ENCODE results near the gene PRXL2B.
A peak's percentile ranks its signal among the peaks of the same experiment; 100 is the strongest.
"Not testable (repeated sequence)": the region's sequence is repeated elsewhere in the genome, so short reads cannot be mapped to it uniquely, and the experiment has no call there.

Gene PRXL2B, protein sequence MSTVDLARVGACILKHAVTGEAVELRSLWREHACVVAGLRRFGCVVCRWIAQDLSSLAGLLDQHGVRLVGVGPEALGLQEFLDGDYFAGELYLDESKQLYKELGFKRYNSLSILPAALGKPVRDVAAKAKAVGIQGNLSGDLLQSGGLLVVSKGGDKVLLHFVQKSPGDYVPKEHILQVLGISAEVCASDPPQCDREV

GRCh38 chr1:2586154-2587070, at the start of gene PRXL2B:
PRXL2B (plus strand) TSS chr1:2586777; CDS start chr1:2586886, 109 bp downstream.
- peak; percentile 96 for DNase-seq

GRCh38 chr1:2537784-2538115, 48.8 kb upstream of the PRXL2B start:
- no peak for DNase-seq

DNA sequence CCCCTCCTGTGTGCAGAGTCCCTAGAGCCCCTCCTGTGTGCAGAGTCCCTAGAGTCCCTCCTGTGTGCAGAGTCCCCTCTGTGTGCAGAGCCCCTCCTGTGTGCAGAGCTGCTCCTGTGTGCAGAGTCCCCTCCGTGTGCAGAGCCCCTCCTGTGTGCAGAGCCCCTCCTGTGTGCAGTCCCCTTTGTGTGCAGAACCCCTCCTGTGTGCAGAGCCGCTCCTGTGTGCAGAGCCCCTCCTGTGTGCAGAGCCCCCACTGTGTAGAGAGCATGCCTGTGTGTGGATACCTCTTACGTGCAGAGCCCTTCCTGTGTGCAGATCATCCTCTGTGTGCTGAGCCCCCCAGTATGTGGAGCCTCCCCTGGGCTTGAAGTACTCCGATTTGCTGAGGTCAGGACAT, 48.2 kb upstream of the PRXL2B start:
- no peak for DNase-seq

DNA sequence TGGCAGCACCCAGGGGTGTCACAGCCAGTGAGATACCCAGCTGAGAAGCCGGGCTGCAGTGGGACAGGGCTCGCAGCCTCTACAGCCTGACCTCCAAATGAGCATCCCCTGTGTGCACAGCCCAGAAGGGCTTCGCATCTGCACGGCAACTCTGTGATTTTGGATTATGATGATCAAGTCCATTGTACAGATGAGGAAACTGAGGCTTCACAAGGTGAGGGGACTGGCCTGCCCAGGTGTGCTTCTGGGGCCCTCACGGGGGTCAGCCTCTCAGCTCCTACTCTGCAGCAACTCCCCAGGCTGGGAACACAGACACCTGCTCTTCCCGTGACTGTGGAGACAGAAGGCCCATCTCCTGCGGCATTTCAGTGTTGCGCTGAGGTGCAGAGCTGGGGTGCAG, 47.7 kb upstream of the PRXL2B start:
- DNase-seq, result no peak

DNA sequence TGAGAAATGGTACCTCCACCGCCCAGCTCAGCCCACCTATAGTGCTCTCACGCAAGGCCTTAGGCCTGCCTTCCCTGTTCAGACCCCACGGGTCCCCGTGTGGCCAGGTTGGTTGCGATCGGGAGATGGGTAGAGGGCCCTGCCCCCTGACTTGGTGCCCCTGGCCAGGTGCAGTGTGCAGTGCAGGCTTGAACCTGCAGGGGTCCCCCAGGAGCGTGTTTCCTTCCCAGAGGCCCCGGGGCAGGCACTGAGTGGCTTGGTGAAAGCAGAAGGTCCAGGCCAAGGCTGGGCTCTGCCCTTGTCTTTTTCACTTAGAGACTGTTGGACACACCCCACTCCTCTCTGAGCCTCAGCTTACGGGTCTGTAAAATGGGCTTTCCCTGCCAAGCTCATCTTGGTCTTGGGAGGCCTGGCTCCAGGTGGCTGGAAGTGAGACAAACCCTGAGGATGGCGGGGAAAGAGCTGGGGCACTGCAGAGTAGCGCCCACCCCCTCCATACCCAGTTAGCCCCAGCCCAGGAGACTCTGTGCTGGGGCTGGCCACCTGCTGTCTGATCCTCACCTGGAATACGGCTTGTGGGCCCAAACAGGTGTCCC, 47.2 kb upstream of the PRXL2B start:
- no peak for DNase-seq

- DNase-seq, result no peak
Observed at GRCh38 chr1:2540816-2541492, 45.6 kb upstream of the PRXL2B start.

GRCh38 chr1:2541619-2542245, 44.8 kb upstream of the PRXL2B start:
- DNase-seq, result no peak

GRCh38 chr1:2542246-2542915, 44.2 kb upstream of the PRXL2B start:
- DNase-seq, result no peak

DNA sequence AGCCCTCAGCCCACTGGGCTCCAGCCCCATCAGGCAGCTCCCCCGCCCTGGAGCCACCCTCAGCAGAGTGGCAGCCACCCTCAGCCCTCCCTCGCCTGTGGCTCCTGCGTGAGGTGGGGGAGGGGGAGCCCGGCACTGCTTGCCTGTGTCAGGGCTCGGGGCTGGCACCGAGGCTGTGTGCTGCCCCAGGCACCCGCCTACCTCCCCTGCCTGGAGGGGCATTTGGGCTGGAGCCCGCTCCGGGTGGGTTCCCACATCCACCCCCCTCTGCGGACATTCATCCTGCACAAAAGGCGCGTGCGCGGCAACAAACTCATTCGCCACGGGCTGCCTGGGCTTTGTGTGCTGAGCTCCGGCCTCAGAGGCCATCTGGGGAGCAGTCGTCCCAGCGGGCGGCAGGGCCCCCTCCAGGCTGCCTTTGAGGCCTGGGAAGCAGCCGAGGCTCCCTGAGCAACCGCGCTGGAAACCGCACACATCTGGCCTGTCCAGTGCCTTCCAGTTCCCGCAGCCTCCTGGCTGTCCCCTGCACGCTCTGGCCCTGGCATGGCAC, 43.0 kb upstream of the PRXL2B start:
- DNase-seq, result no peak

DNA sequence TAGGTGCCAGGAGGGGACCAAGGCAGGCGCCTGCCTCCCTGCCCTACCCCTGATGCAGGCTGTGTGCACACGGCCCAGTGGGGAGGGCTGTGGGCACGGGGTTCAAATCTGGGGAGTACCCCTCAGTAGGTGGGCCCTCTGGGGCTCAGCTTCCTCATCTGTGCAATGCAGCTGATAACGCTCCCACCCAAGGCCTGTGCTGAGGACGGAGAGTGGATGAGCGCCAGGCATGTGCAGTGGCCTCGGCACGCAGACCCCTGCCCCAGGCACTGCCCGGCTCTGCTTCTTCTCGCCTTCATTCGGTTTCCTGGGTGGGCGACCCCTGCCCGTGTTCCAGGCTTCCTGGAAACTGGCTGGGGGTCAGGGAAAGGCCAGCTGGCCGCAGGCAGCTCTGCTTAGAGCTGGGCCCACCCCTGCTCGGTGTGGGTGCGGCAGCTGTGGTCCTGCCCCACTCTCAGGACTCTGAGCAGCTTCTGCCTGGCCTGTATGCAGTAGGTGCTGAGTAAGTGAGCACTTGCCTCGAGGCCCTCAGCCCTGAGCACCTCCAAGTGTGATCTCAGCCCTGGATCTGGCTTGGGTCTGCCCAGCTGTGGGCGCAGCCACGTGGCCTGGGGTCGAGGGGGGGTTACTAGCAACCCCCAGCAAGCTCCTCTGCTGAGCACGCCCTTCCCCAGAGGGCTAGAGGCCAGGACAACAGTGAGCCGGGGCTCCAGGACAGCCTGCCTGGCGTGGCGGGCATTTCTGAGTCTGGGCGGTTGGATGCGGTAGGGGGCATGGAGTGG, 42.3 kb upstream of the PRXL2B start:
- DNase-seq, result no peak

DNA sequence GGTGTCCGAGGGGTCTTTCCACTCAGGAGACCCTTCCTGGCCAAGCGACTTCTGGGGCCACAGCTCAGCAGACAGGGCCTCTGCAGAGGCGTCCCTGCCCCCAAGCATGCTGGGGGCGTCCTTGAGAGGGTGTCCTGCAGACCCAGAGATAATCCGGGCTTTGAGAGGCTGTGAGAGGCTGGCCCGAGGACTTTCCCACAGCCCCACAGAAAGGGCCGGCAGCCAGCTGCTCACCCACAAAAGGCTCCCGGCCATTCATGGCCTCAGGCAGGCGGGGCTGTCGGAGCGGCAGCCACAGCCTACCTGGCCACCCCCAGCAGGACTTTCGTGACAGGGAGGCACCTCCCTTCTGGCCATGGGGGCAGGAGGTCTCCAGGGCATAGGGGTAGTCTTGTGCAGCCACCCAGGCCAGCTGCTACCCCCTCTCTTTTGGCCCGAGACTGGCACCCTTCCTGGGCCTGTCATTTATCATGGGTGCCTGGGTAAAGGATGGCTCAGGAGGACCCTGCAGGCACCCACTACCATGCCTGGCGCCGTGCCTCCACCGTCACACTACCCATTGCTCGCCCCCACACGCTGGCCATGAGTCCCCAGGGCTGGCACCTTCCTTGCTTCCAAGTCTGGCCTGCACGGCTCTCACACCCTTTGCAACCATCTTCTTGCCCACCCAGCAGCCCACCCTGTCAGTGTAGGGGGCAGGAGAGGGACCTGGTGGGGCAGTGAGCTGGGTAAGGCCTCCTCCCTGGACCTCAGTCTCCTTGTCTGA, 41.5 kb upstream of the PRXL2B start:
- DNase-seq, result no peak

GRCh38 chr1:2545754-2546514, 40.6 kb upstream of the PRXL2B start:
- DNase-seq, result no peak

DNA sequence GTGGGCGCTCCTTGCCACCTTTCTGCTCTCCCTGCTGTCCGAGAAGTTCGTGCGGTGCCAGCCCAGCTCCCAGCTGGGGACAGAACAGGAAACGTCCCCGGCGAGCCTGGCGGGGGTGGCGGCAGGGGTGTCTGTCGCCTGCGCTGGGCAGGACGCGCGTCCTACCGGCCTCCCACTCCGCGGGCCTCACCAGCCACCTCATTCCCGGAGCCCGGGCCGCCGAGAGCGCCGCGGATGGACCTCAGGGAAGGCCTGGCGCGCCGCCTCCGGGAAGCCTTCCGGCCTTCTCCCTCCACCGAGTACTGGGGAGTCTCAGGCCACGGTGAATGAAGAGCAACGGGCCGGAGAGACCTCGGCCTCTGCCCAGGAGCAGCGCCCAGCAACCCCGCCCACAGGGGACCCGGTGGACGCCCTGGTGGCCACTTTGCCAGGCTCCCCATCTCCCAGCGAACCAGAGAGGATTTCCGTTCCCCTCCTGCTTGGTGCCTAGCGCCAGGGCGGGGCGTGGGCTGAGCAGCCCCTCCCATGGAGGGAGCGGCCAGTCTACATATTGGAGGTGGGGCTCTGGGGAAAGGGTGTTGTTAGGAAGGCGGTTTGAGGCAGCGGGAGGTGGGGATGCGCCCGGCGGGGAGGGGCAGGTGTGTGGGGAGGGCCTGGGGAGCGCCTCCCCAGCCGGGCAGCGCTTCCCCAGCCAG, 39.9 kb upstream of the PRXL2B start:
- no peak for DNase-seq

GRCh38 chr1:2547210-2548067, 39.1 kb upstream of the PRXL2B start:
- DNase-seq, result no peak

GRCh38 chr1:2548068-2548589, 38.4 kb upstream of the PRXL2B start:
- DNase-seq, result no peak

DNA sequence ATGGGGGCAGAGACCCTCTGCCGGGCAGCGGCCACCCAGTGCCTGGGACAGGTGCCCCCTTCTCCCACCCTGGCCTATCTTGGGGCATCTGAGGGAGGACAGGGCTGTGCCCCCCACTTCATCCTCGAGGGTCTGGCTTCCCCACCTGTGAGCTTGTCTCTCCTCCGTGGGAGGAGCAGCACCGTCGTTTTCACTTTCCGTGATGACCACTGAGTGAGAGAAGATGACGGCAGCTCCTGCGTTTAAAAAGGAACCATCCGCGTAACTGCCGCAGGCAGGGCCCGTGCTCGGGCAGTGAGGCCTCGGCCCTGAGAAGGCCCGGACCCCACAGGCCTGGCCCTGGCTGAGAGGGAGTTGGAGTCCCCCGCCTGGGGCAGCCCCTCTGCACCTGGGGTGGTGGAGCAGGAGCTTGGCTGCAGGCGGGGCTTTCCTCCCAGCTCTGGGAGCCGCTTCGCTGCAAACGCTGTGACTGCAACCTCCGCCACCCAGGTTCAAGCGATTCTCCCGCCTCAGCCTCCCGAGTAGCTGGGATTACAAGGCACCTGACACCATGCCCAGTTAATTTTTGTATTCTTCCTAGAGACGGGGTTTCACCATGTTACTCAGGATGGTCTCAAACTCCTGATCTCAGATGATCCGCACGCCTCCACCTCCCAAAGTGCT, 37.1 kb upstream of the PRXL2B start:
- not testable (repeated sequence) for DNase-seq

DNA sequence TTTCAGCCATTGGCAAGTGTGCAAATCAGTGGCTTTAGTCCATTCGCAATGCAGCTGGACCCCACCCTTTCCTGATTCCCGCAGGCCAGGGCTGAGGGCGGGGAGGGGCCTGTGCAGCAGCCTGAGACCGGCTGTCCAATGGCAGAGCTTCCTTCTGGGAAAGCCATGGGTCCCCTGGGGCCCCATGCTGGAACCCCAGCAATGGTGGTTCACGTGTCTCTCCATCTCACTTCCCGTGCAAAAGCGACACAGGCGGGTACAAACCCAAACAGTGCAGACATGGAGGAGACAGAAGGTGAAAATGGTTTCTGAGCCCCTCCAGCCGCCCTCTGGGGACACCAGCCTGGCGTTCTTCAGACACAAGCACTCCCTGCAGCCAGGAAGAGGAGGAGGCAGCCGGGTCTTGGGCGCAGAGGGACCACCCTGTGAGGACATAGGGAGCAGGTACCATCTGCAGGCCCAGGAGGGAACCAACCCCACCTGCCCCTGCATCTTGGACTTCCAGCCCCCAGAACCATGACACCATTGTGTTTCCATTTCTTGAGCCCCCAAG, 36.2 kb upstream of the PRXL2B start:
- not testable (repeated sequence) for DNase-seq
